ENCODE measurements around the gene COBLL1. TPM values are rescaled to one million over a fixed set of nuclear protein-coding genes. Genes with fewer than 3 reads are reported as not detected.

Gene COBLL1
- total and polyA plus RNA-seq, 11 donors: 4.0 to 36.9 (median 16.2) TPM

GRCh38 chr2:164700390-164700789 is 141.2 kb downstream of the COBLL1 start:
- intact Hi-C loops (cut with DNase I): no loop called here
- DNase-seq (no peak), ATAC-seq (no peak)
- Histone ChIP-seq H3K36me3 (peaks cover 0 to 80% (median 15%) of the 10 kb centered on the region in 9 donors), H3K27ac (no peak overlapping the region), H3K27me3 (no peaks in the 10 kb centered on the region), H3K9me3 (no peaks in the 10 kb centered on the region), H3K4me3 (no peak overlapping the region), H3K4me1 (no peaks in the 10 kb centered on the region)
- TF ChIP-seq CTCF (IDR thresholded peaks at IDR 0.05) (no peak), POLR2A (IDR thresholded peaks at IDR 0.05) (no peak)
- 78 to 88% (median 83%) methylated on average over 2 of the region's 2 CpGs for WGBS, 4 donors

- H3K27ac ChIP-seq: no peak overlapping the region
- ATAC-seq: no peak
These were observed 143.7 kb downstream of the COBLL1 start for GRCh38 chr2:164697688-164698461.

GRCh38 chr2:164696634-164697033 is 145.0 kb downstream of the COBLL1 start:
- Histone ChIP-seq H3K27ac (no peak overlapping the region), H3K27me3 (no peaks in the 10 kb centered on the region), H3K4me3 (no peak overlapping the region), H3K4me1 (no peaks in the 10 kb centered on the region), H3K9me3 (no peaks in the 10 kb centered on the region), H3K36me3 (peaks cover 0 to 89% (median 20%) of the 10 kb centered on the region in 9 donors)
- intact Hi-C loops (cut with DNase I): no loop called here
- TF ChIP-seq CTCF (IDR thresholded peaks at IDR 0.05): peak in 2 of 12 donors; percentile 19 to 20
- no peak for TF ChIP-seq POLR2A (IDR thresholded peaks at IDR 0.05)
- ATAC-seq (no peak), DNase-seq (no peak)
- 31 to 87% (median 69%) methylated on average over 1 of the region's 1 CpG for WGBS, 4 donors

More at GRCh38 chr2:164697688-164698461, 143.7 kb downstream of the COBLL1 start:
- no peaks in the 10 kb centered on the region for H3K9me3 ChIP-seq
- H3K4me3 ChIP-seq: no peak overlapping the region
- 75 to 80% (median 78%) methylated on average over 3 of the region's 3 CpGs for WGBS, 4 donors
- DNase-seq: no peak
- no peaks in the 10 kb centered on the region for H3K4me1 ChIP-seq
- peaks cover 0 to 84% (median 18%) of the 10 kb centered on the region in 9 donors for H3K36me3 ChIP-seq
- H3K27me3 ChIP-seq: no peaks in the 10 kb centered on the region
- intact Hi-C loops (cut with DNase I): no loop called here
- TF ChIP-seq CTCF (IDR thresholded peaks at IDR 0.05): peak; percentile 33 to 67 (median 50)
- no peak for TF ChIP-seq POLR2A (IDR thresholded peaks at IDR 0.05)

- H3K36me3 ChIP-seq: peaks cover 0 to 89% (median 31%) of the 10 kb centered on the region in 9 donors
- no peaks in the 10 kb centered on the region for H3K4me1 ChIP-seq
- no peak for ATAC-seq
These were observed 147.3 kb downstream of the COBLL1 start for GRCh38 chr2:164694275-164694695.

More at GRCh38 chr2:164694275-164694695, 147.3 kb downstream of the COBLL1 start:
- Histone ChIP-seq H3K27me3 (no peaks in the 10 kb centered on the region), H3K9me3 (no peaks in the 10 kb centered on the region), H3K4me3 (no peak overlapping the region), H3K27ac (no peak overlapping the region)
- DNase-seq: no peak
- intact Hi-C loops (cut with DNase I): no loop called here
- TF ChIP-seq CTCF (IDR thresholded peaks at IDR 0.05): no peak
- no peak for TF ChIP-seq POLR2A (IDR thresholded peaks at IDR 0.05)
- WGBS, 4 donors: 91 to 96% (median 92%) methylated on average over 6 of the region's 6 CpGs

Measured in heart left ventricle (tissue), 16 donors.